Endodermal cell (in vitro differentiated cells): Measurements from ENCODE around the gene ACYP2. TPM values are rescaled to one million over a fixed set of nuclear protein-coding genes. Genes with fewer than 3 reads are reported as not detected.
A peak's percentile ranks its signal among the peaks of the same experiment; 100 is the strongest.

Experiments
- DNase-seq: peaks from one replicate; pipeline ENCODE4 v3.0.0-alpha.2; 2017
- H3K27ac ChIP-seq: 2 replicates; pipeline ENCODE4 v1.5.1; 2013; ENCODE audit warnings: mild to moderate bottlenecking, low read depth, low read length, moderate library complexity
- H3K27me3 ChIP-seq: 2 replicates; pipeline ENCODE4 v1.6.1; 2013; ENCODE audit warnings: mild to moderate bottlenecking, low read length, moderate library complexity; ENCODE audit not compliant: insufficient read depth, control insufficient read depth, poor library complexity, severe bottlenecking
- H3K36me3 ChIP-seq: 2 replicates; pipeline ENCODE4 v1.7.0; 2013; ENCODE audit warnings: mild to moderate bottlenecking, low read length, moderate library complexity; ENCODE audit not compliant: control insufficient read depth, insufficient read depth
- H3K4me1 ChIP-seq: one replicate; pipeline ENCODE4 v1.7.0; 2013; ENCODE audit warnings: low read length; ENCODE audit not compliant: control insufficient read depth, insufficient read depth
- H3K4me3 ChIP-seq: 2 replicates; pipeline ENCODE4 v1.5.1; 2013; ENCODE audit warnings: mild to moderate bottlenecking, low read length, moderate library complexity
- H3K9ac ChIP-seq: 2 replicates; pipeline ENCODE4 v1.6.1; 2013; ENCODE audit warnings: mild to moderate bottlenecking, low read length, moderate library complexity; ENCODE audit not compliant: poor library complexity, severe bottlenecking; ENCODE audit errors: extremely low read depth
- H3K9me3 ChIP-seq: 2 replicates; pipeline ENCODE4 v1.6.1; 2013; ENCODE audit warnings: mild to moderate bottlenecking, low read length, moderate library complexity; ENCODE audit not compliant: control insufficient read depth
- H3K27ac Mint-ChIP-seq: 2 replicates; pipeline ENCODE4 v1.8.0; 2020; ENCODE audit warnings: mixed read lengths
- H3K27me3 Mint-ChIP-seq: 2 replicates; pipeline ENCODE4 v1.8.0; 2021; ENCODE audit warnings: mild to moderate bottlenecking, mixed read lengths; ENCODE audit not compliant: insufficient read depth
- H3K36me3 Mint-ChIP-seq: 2 replicates; pipeline ENCODE4 v1.8.0; 2020; ENCODE audit warnings: low read depth, mixed read lengths
- H3K4me1 Mint-ChIP-seq: 2 replicates; pipeline ENCODE4 v1.8.0; 2020; ENCODE audit warnings: mixed read lengths
- H3K4me3 Mint-ChIP-seq: 2 replicates; pipeline ENCODE4 v1.8.0; 2020; ENCODE audit warnings: mild to moderate bottlenecking, moderate library complexity, mixed read lengths
- H3K9me3 Mint-ChIP-seq: 2 replicates; pipeline ENCODE4 v1.8.0; 2020; ENCODE audit warnings: mild to moderate bottlenecking, mixed read lengths
- WGBS, 2 experiments: methylation state at CpG; one replicate each; pipeline versions ENCODE4 v1.1.5 to v1.1.7; 2013; ENCODE audit warnings: missing lambda C conversion rate in 2 of 2, mixed read lengths in 1 of 2; ENCODE audit not compliant: insufficient coverage in 1 of 2, insufficient read length in 1 of 2; 5-methylcytosine and 5-hydroxymethylcytosine counted together
- total RNA-seq, 2 donors: library from RNA; stranded (reverse); fragmentation: NEBNext Ultra II Directional in 1 of 2; extraction: Animal tissue kit (Norgen Biotek cat#: 25700) in 1 of 2; gene quantifications; 2 replicates in 1 of 2; 3 replicates in 1 of 2; pipeline ENCODE4 v1.2.1, GENCODE V29; 2021
- TF ChIP-seq, protein P1 (sequence below): fragments of 200-600 bp; sonication (generic); conservative IDR thresholded peaks from 2 replicates; pipeline ENCODE4 v1.5.0; 2021; ENCODE audit warnings: antibody characterized with exemption, mild to moderate bottlenecking

The ACYP2 gene
- total RNA-seq, 2 donors from 2014 or later, result 7.4 to 8.6 TPM

DNA sequence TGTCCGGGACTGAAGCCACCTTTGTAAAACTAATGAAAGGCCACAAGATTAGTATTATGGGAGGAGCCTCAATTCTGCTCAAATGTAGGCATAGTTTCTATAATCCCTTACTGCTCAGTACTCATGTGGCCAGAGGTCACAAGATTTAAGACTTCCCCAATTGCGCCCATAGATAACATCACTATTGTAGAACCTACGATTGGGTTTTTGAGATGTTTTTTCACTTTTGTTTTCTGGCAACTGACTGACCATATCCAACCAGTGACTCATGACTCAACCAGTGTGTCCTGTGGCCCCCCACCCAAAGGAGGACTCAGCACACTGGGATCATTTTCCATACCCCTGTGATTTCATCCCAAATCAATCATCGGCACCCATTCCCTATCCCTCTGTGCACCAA lies 155.8 kb downstream of the ACYP2 start:
- Histone ChIP-seq H3K36me3 (no peaks in the 10 kb centered on the region), H3K27me3 (no peaks in the 10 kb centered on the region), H3K27ac (no peak overlapping the region), H3K9me3 (no peaks in the 10 kb centered on the region), H3K9ac (no peak overlapping the region), H3K4me3 (no peak overlapping the region), H3K4me1 (no peaks in the 10 kb centered on the region)
- DNase-seq, result no peak
- TF ChIP-seq, protein P1, sequence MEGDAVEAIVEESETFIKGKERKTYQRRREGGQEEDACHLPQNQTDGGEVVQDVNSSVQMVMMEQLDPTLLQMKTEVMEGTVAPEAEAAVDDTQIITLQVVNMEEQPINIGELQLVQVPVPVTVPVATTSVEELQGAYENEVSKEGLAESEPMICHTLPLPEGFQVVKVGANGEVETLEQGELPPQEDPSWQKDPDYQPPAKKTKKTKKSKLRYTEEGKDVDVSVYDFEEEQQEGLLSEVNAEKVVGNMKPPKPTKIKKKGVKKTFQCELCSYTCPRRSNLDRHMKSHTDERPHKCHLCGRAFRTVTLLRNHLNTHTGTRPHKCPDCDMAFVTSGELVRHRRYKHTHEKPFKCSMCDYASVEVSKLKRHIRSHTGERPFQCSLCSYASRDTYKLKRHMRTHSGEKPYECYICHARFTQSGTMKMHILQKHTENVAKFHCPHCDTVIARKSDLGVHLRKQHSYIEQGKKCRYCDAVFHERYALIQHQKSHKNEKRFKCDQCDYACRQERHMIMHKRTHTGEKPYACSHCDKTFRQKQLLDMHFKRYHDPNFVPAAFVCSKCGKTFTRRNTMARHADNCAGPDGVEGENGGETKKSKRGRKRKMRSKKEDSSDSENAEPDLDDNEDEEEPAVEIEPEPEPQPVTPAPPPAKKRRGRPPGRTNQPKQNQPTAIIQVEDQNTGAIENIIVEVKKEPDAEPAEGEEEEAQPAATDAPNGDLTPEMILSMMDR, result no peak
- peaks cover 1% of the 10 kb centered on the region for H3K27me3 Mint-ChIP-seq
- peaks cover 4% of the 10 kb centered on the region for H3K4me1 Mint-ChIP-seq
- peaks cover 3% of the 10 kb centered on the region for H3K36me3 Mint-ChIP-seq
- no peak overlapping the region for H3K27ac Mint-ChIP-seq
- no peaks in the 10 kb centered on the region for H3K9me3 Mint-ChIP-seq
- WGBS, 2 experiments, result 95 to 100% methylated on average over 3 to 4 of the region's 4 CpGs
- no peak overlapping the region for H3K4me3 Mint-ChIP-seq

DNA sequence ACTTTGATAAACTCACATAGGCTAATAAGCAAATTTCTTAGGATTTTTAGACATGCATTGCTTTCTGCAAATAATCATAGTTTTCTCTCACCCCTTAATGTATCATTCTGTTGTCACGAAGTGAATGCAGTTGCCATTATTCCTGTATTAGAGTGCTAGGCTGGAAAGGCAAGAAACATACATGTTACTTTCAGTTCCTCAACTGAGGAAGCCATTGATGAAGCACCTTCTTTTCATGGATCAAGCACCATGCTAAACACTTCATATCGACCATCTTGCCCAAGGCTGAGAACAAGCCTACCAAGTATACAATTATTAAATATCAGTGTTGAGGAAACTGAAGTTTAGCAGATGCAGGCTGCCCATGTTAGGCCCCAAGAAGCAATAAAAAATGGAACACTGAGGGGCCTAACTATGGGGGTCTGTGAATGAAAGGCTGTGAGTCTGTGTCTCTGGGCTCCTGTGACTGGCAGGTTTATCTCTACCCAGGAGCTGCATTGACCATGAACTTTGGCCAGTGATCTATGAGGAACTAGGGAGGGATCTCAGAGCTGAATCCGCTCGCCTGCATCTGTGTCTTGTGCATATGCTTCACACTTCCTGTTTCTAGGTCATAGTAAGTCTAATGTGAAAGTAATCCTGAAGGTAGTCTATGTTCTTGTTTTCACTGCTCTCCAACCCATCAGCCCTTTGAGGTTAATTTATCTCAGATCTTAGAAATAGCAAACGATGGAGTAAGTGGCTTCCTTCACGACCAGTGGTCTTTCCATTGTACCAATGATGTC lies 156.6 kb downstream of the ACYP2 start:
- Mint-ChIP-seq H3K27ac (no peak overlapping the region), H3K4me3 (no peak overlapping the region), H3K27me3 (peaks cover 1% of the 10 kb centered on the region), H3K9me3 (no peaks in the 10 kb centered on the region), H3K36me3 (peaks cover 3% of the 10 kb centered on the region), H3K4me1 (peaks cover 4% of the 10 kb centered on the region)
- Histone ChIP-seq H3K27me3 (no peaks in the 10 kb centered on the region), H3K4me1 (no peaks in the 10 kb centered on the region), H3K27ac (no peak overlapping the region), H3K4me3 (no peak overlapping the region), H3K36me3 (no peaks in the 10 kb centered on the region), H3K9ac (no peak overlapping the region), H3K9me3 (no peaks in the 10 kb centered on the region)
- TF ChIP-seq, protein P1, result no peak
- 91 to 92% methylated on average over 6 of the region's 6 CpGs for WGBS, 2 experiments
- no peak for DNase-seq

DNA sequence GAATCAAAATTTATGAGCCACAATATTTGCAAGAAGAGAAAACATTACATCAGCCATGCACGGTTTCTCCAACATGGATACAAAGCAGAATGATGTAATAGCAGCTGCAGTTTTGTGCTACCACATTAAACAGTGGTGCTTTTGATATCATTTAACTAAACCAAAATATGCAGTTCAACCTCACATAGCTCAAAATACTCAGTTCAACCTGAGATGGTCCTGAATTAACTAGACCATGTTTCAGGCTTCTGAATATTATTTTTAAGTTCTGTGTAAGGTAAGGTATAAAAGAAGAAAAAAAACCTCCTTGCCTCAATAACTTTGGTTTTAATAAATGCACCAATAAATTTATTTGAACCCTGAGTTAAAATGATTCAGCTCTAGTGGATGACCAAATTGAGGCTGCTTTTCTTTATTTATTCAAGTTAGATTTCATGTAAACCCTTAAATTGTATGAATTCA lies 159.4 kb downstream of the ACYP2 start:
- no peak for DNase-seq
- no peaks in the 10 kb centered on the region for H3K27me3 ChIP-seq
- H3K9ac ChIP-seq, result no peak overlapping the region
- H3K27ac Mint-ChIP-seq, result no peak overlapping the region
- H3K36me3 ChIP-seq, result no peaks in the 10 kb centered on the region
- H3K9me3 Mint-ChIP-seq, result no peaks in the 10 kb centered on the region
- 96% methylated on average over 1 of the region's 1 CpG; no CpG with 5 or more reads in 1 of the 2 experiments for WGBS, 2 experiments
- peaks cover 10% of the 10 kb centered on the region for H3K4me1 Mint-ChIP-seq
- H3K9me3 ChIP-seq, result no peaks in the 10 kb centered on the region
- no peak overlapping the region for H3K4me3 ChIP-seq
- TF ChIP-seq, protein P1, result no peak
- H3K27me3 Mint-ChIP-seq, result no peaks in the 10 kb centered on the region
- H3K36me3 Mint-ChIP-seq, result peaks cover 3% of the 10 kb centered on the region
- peak overlapping the region; percentile 51 for H3K27ac ChIP-seq
- no peaks in the 10 kb centered on the region for H3K4me1 ChIP-seq
- H3K4me3 Mint-ChIP-seq, result no peak overlapping the region
